HEK293 (cell line): ENCODE measurements around the gene DSCAML1.

Experiments
- CTCF ChIA-PET: fragments of 350-600 bp; formaldehyde crosslinking; extraction: SDS; loops from one replicate; lab custom pipeline; 2021; ENCODE audit warnings: antibody characterized with exemption; lab: Yijun Ruan, JAX
- POLR2A ChIA-PET: fragments of 300-600 bp; formaldehyde crosslinking; extraction: SDS; loops from one replicate; lab custom pipeline; 2020; ENCODE audit warnings: antibody characterized with exemption, inconsistent platforms; lab: Yijun Ruan, JAX
- H3K27ac ChIP-seq: fragments of 200-500 bp; sonication (Bioruptor generic); 2 replicates; pipeline ENCODE4 v1.5.1; 2014; ENCODE audit warnings: low read depth, low read length, control low read depth, inconsistent platforms; ENCODE audit errors: extremely low read depth
- H3K36me3 ChIP-seq, 2 experiments: fragments of 200-500 bp in 1 of 2; sonication (Bioruptor generic) in 1 of 2; 1 replicate in 1 of 2; 2 replicates in 1 of 2; pipeline ENCODE4 v1.5.1; 2014 to 2017; ENCODE audit warnings: inconsistent platforms in 2 of 2, low read length in 2 of 2; ENCODE audit not compliant: control insufficient read depth in 2 of 2, insufficient read depth in 1 of 2
- H3K4me1 ChIP-seq: fragments of 200-500 bp; sonication (Bioruptor generic); 2 replicates; pipeline ENCODE4 v1.5.1; 2014; ENCODE audit warnings: mild to moderate bottlenecking, low read length, inconsistent platforms; ENCODE audit not compliant: control insufficient read depth, insufficient read depth
- H3K4me3 ChIP-seq: 2 replicates; pipeline ENCODE4 v1.5.1; 2011; ENCODE audit warnings: low read depth, mild to moderate bottlenecking, control low read depth, low read length, moderate library complexity
- H3K9me3 ChIP-seq: fragments of 200-500 bp; sonication (Bioruptor generic); 2 replicates; pipeline ENCODE4 v1.5.1; 2014; ENCODE audit warnings: low read depth, low read length, inconsistent platforms; ENCODE audit not compliant: control insufficient read depth, insufficient read depth
- EGR2 ChIP-seq: fragments of 450-650 bp; formaldehyde crosslinking; IDR thresholded peaks from 2 replicates; pipeline ENCODE4 v1.5.1; 2016; ENCODE audit warnings: low read depth, missing biosample characterization, missing genetic modification characterization
- HOXC10 ChIP-seq: sonication (generic); formaldehyde crosslinking; IDR thresholded peaks from 2 replicates; pipeline ENCODE4 v1.8.1; 2023; ENCODE audit warnings: mild to moderate bottlenecking, missing genetic modification reagents
- PRDM10 ChIP-seq: fragments of 450-650 bp; formaldehyde crosslinking; IDR thresholded peaks from 2 replicates; pipeline ENCODE4 v1.5.1; 2016; ENCODE audit warnings: missing biosample characterization, missing genetic modification characterization
- PRDM4 ChIP-seq: fragments of 450-650 bp; formaldehyde crosslinking; IDR thresholded peaks from 2 replicates; pipeline ENCODE4 v1.5.1; 2017; ENCODE audit warnings: missing biosample characterization, missing genetic modification characterization
- SCRT1 ChIP-seq: fragments of 450-650 bp; formaldehyde crosslinking; IDR thresholded peaks from 2 replicates; pipeline ENCODE4 v1.5.1; 2016; ENCODE audit warnings: missing biosample characterization, missing genetic modification characterization, borderline replicate concordance
- YY1 ChIP-seq: fragments of 450-650 bp; formaldehyde crosslinking; IDR thresholded peaks from 2 replicates; pipeline ENCODE4 v1.5.1; 2018; ENCODE audit warnings: missing biosample characterization, missing genetic modification characterization
- ZNF10 ChIP-seq: fragments of 450-650 bp; formaldehyde crosslinking; IDR thresholded peaks from 2 replicates; pipeline ENCODE4 v1.5.1; 2017; ENCODE audit warnings: missing biosample characterization, missing genetic modification characterization
- ZNF112 ChIP-seq: fragments of 450-650 bp; formaldehyde crosslinking; IDR thresholded peaks from 2 replicates; pipeline ENCODE4 v1.5.0; 2017; ENCODE audit warnings: missing biosample characterization, missing genetic modification characterization
- ZNF221 ChIP-seq: fragments of 450-650 bp; formaldehyde crosslinking; IDR thresholded peaks from 2 replicates; pipeline ENCODE4 v1.5.1; 2017; ENCODE audit warnings: missing biosample characterization, missing genetic modification characterization, borderline replicate concordance
- ZNF23 ChIP-seq: fragments of 450-650 bp; formaldehyde crosslinking; IDR thresholded peaks from 2 replicates; pipeline ENCODE4 v1.5.1; 2016; ENCODE audit warnings: missing biosample characterization, missing genetic modification characterization, borderline replicate concordance
- ZNF266 ChIP-seq: fragments of 450-650 bp; formaldehyde crosslinking; IDR thresholded peaks from 2 replicates; pipeline ENCODE4 v1.5.1; 2016; ENCODE audit warnings: missing biosample characterization, missing genetic modification characterization, low read depth
- ZNF292 ChIP-seq: fragments of 450-650 bp; formaldehyde crosslinking; IDR thresholded peaks from 2 replicates; pipeline ENCODE4 v1.5.1; 2016; ENCODE audit warnings: low read depth, missing biosample characterization, missing genetic modification characterization, borderline replicate concordance
- ZNF335 ChIP-seq: fragments of 450-650 bp; formaldehyde crosslinking; conservative IDR thresholded peaks from 2 replicates; pipeline ENCODE4 v1.5.1; 2016; ENCODE audit warnings: missing biosample characterization, missing genetic modification characterization
- ZNF341 ChIP-seq: fragments of 450-650 bp; formaldehyde crosslinking; IDR thresholded peaks from 2 replicates; pipeline ENCODE4; 2016; ENCODE audit warnings: low read depth, missing biosample characterization, missing genetic modification characterization
- ZNF449 ChIP-seq: fragments of 450-650 bp; formaldehyde crosslinking; IDR thresholded peaks from 2 replicates; pipeline ENCODE4 v1.5.1; 2017; ENCODE audit warnings: missing biosample characterization, mild to moderate bottlenecking, missing genetic modification characterization, moderate library complexity
- ZNF558 ChIP-seq: fragments of 450-650 bp; formaldehyde crosslinking; IDR thresholded peaks from 2 replicates; pipeline ENCODE4 v1.5.1; 2016; ENCODE audit warnings: missing biosample characterization, missing genetic modification characterization
- ZNF658 ChIP-seq: fragments of 450-650 bp; formaldehyde crosslinking; IDR thresholded peaks from 2 replicates; pipeline ENCODE4; 2016; ENCODE audit warnings: missing biosample characterization, missing genetic modification characterization
- ZSCAN16 ChIP-seq: fragments of 450-650 bp; formaldehyde crosslinking; IDR thresholded peaks from 2 replicates; pipeline ENCODE4 v1.5.1; 2016; ENCODE audit warnings: missing biosample characterization, missing genetic modification characterization
- TF ChIP-seq, protein P1 (sequence below): fragments of 450-650 bp; formaldehyde crosslinking; IDR thresholded peaks from 2 replicates; pipeline ENCODE4 v1.5.1; 2016; ENCODE audit warnings: missing biosample characterization, missing genetic modification characterization

DSCAML1 gene

DNA sequence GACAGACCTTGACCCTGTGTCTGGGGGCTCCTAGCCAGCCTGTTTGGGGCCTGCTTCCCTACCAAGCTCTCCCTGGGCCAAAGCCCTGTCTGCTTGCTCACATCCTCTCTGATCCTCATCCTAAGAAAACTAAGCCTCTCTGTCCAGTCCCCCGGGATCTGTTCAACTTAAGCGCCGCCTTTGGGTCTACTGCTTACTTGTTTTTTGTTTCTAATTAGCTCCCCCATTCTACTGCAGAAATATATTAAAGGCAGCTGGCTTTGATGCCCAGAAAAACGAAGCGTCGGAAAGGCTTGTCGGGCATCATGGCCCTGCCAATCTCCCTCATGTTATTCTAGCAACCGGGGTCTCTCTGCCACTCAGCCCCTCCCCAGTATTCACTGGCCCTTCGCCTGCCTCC is 3.4 kb downstream of the DSCAML1 start:
- no peaks in the 10 kb centered on the region for H3K36me3 ChIP-seq
- no peak overlapping the region for H3K4me3 ChIP-seq
- TF ChIP-seq PRDM10 = no peak
- no peak for TF ChIP-seq ZNF558 (tag by site-specific recombination)
- TF ChIP-seq PRDM4 (tag by site-specific recombination) = no peak
- no peak for TF ChIP-seq ZNF23 (tag by site-specific recombination)
- no peak for TF ChIP-seq ZSCAN16 (tag by site-specific recombination)
- no peak for TF ChIP-seq ZNF335 (tag by site-specific recombination)
- no peak for TF ChIP-seq HOXC10 (CRISPR knock-in tag)
- TF ChIP-seq ZNF112 = no peak
- no peak for TF ChIP-seq YY1
- TF ChIP-seq ZNF658 (tag by site-specific recombination) = no peak
- no peak for TF ChIP-seq ZNF221
- no peak for TF ChIP-seq EGR2 (tag by site-specific recombination)
- no peak for TF ChIP-seq ZNF341
- no peak for TF ChIP-seq SCRT1 (tag by site-specific recombination)
- no peak for TF ChIP-seq ZNF449
- TF ChIP-seq ZNF266 (tag by site-specific recombination) = no peak
- TF ChIP-seq, protein P1, sequence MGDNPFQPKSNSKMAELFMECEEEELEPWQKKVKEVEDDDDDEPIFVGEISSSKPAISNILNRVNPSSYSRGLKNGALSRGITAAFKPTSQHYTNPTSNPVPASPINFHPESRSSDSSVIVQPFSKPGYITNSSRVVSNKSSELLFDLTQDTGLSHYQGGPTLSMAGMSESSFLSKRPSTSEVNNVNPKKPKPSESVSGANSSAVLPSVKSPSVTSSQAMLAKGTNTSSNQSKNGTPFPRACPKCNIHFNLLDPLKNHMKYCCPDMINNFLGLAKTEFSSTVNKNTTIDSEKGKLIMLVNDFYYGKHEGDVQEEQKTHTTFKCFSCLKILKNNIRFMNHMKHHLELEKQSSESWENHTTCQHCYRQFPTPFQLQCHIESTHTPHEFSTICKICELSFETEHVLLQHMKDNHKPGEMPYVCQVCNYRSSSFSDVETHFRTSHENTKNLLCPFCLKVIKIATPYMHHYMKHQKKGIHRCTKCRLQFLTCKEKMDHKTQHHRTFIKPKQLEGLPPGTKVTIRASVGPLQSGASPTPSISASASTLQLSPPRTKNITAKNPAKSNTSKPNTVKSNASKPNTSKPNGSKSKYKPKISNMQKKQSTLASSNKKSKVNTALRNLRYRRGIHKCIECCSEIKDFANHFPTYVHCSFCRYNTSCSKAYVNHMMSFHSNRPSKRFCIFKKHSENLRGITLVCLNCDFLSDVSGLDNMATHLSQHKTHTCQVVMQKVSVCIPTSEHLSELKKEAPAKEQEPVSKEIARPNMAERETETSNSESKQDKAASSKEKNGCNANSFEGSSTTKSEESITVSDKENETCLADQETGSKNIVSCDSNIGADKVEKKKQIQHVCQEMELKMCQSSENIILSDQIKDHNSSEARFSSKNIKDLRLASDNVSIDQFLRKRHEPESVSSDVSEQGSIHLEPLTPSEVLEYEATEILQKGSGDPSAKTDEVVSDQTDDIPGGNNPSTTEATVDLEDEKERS = no peak
- TF ChIP-seq ZNF10 = no peak
- TF ChIP-seq ZNF292 (tag by site-specific recombination) = no peak
- no peaks in the 10 kb centered on the region for H3K9me3 ChIP-seq
- H3K4me1 ChIP-seq = no peaks in the 10 kb centered on the region
- POLR2A ChIA-PET = interaction anchor here (0.6 kb wide), 1 partner anchor 13 kb away, joined by 3 read pairs; no protein-coding TSS in a partner anchor
- CTCF ChIA-PET = interaction anchor here (0.6 to 2.1 kb wide), 4 partner anchors 14 to 367 kb away, joined by 3 to 9 read pairs (median 4); no protein-coding TSS in a partner anchor
- no peak overlapping the region for H3K27ac ChIP-seq
